MV-4-11 (cell line): ENCODE measurements around the gene NDST4.
"Not testable (repeated sequence)": the region's sequence is repeated elsewhere in the genome, so short reads cannot be mapped to it uniquely, and the experiment has no call there.

Source experiments
- DNase-seq: peaks from one replicate; lab custom pipeline; 2025; lab: John Stamatoyannopoulos, UW

NDST4 gene

GRCh38 chr4:115054836-115055235 lies 58.6 kb downstream of the NDST4 start:
- DNase-seq = no peak

GRCh38 chr4:115053313-115053712 lies 60.1 kb downstream of the NDST4 start:
- DNase-seq = no peak

GRCh38 chr4:115042496-115042895 lies 70.9 kb downstream of the NDST4 start:
- no peak for DNase-seq

- DNase-seq = no peak
These were observed 83.1 kb downstream of the NDST4 start for GRCh38 chr4:115030281-115030680.

- DNase-seq = no peak
These were observed 84.6 kb downstream of the NDST4 start for GRCh38 chr4:115028682-115029410.

GRCh38 chr4:114999880-115000279 lies 113.5 kb downstream of the NDST4 start:
- no peak for DNase-seq

DNA sequence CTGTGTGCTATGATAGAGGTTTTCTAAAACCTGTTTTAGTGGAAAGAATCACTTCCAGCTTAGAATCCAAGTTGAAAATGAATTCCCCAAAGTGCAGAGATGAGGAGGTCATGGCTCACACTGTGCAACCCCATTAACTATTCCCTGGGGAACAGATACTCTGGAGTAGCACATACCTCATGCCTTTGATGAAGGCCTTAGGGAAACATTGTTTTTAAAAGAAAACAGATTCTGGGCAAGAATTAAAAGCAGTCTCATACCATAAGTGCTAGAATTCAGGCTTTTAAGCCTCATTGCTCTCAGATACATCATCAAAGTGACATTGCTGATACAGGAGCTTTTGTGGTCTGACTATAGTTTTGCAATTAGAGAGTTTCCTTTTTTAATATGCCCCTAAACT lies 115.1 kb downstream of the NDST4 start:
- no peak for DNase-seq

GRCh38 chr4:114997576-114998247 lies 115.7 kb downstream of the NDST4 start:
- no peak for DNase-seq

GRCh38 chr4:114986133-114986532 lies 127.3 kb downstream of the NDST4 start:
- no peak for DNase-seq

GRCh38 chr4:114980932-114981708 lies 132.3 kb downstream of the NDST4 start:
- no peak for DNase-seq

GRCh38 chr4:114980399-114980798 lies 133.0 kb downstream of the NDST4 start:
- DNase-seq = not testable (repeated sequence)

DNA sequence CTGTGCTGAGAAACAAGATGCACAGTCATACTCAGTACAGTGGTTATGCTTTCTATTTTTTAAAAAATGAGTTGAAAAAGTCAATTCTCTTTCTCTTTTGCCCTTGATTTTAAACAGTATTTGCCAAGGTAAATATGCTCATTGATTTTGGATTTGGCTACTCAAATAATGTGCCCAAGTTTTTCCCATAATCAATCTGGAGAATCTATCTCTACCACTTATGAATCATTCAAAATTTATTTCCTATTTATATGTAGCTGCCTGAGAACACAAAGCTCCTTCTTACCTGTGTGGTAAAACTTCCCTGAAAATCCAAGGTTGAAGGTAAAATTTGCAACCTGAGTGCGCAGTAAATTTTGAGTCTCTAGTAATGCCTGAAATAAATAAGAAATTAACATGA lies 136.5 kb downstream of the NDST4 start:
- DNase-seq = no peak

DNA sequence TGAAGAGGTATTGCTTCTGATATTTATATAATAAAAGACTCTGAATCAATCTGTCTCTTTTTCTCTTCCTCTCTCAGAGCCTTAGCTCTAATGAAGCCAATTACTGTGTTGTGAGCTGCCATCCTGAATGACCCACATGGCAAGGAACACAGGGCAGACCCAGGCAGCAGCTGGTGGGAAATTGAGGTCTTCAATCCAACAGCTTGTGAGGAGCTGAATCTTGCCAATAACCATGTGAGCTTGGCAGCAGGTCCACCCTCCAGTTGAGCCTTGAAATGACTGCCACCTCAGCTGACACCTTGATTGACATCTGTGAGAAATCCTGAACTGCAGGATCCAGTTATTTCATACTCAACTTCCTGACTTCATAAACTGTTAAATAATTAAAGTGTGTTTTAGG lies 149.4 kb downstream of the NDST4 start:
- DNase-seq = no peak

DNA sequence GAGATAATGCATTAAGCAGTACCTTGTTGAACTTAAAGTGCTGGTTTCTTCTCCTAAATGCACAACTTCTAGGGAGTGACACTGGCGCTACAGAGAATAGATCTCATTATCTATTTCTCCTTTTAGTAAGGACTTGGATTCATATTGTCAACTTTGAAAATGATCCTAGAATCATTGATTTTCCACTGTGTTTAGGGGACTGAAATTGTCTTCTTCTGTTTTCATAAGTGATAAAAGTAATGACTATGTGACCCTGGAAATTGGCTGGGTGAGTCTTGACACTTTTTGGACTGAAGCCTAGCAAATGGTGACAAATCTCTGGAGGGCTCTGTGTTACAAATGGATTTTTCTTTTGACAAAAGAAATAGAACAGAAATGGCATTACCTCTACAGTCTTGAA lies 167.8 kb downstream of the NDST4 start:
- DNase-seq = no peak

GRCh38 chr4:114941503-114941902 lies 171.9 kb downstream of the NDST4 start:
- no peak for DNase-seq

DNA sequence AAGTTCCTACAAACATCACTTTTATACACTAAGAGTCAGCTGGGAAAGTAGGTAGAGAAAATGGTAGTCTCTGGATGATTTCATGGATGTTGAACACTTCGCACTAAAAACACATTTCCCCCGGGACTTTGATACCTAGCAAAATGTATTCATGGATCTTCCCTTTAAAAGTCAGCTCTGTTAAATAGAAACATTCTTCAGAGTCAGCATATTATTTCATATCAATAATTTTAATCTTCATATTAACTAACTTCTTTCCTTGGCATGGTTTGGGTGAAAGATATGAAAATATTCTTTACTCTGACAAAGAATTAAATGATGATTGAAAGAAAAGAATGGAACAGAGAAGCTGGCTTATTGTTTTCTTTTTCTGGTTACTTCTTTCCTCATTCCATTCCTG lies 185.5 kb downstream of the NDST4 start:
- no peak for DNase-seq

DNA sequence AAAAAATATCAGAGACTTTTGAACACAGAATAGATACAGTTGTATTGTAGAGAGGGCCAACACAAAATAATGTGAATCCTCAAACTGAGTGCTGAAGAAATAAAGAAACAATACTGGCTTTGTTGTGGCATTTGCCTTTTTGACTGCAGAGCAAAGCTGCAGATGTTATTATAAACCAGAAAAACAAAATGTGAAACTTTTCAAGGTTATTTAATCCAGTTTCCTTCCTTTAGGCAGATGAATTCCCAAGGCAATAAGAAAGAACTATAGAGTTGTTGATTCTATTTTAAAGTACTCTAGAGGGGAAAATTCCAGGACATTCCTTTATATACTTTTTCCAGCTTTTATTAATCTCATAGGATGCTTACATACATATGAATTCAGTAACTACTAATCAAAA lies 186.8 kb downstream of the NDST4 start:
- DNase-seq = no peak

- no peak for DNase-seq
These were observed 189.1 kb downstream of the NDST4 start for GRCh38 chr4:114924311-114924710.

DNA sequence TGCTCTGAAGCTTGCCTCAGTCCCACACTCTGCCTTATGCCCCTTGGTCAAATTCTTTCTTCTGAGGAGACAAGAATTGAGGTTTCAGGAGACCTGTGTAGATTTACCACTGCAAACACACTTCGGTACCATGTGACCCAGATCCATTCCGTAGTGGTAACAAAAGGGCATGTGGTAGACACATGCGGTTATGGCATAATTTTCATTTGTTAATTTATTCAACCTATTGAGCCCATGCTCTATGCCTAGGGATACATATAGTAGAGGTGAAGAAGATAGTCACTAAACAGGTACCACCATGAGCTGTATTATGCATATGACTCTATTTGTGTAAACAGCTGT lies 190.9 kb downstream of the NDST4 start:
- no peak for DNase-seq

- DNase-seq = peak; percentile 29
These were observed 191.4 kb downstream of the NDST4 start for GRCh38 chr4:114921790-114922591.

DNA sequence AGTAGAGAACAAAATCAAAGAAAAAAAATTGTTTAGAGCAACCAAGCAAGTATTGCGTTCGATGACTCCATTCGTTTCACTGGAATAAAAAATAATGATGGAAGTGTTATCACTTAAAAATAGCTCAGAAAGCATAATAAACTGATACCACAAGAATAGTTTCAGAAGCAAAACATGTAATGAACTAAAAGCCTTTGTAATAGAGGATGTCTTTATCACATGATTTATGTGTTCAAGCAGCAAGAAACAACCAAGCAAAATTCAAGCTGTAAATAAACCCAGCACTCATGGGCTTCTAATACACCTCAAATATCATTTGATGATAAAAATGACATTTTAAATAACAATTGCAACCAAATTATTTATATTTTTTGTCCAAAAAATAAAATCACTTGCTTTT lies 192.2 kb downstream of the NDST4 start:
- no peak for DNase-seq

DNA sequence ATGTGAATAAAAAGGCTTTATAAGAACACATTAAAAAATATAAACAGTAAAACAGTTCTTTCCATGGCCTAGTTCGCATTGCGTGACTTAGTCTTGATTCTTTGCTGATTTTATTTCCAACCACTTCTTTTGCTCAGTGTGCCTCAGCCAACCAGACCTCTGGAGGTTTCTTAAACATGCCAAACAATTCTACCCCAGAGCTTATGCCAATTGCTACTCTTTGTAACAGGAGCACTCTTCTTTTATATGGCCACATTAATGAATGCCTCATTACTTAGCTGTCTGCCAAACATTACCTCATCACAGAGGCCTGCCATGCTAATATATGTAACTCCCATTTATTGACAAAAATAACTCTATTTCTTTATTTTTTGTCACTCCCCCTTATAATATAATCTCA lies 202.3 kb downstream of the NDST4 start:
- DNase-seq = no peak
